ENCODE data around the gene CYP2D6.

CYP2D6 gene

DNA sequence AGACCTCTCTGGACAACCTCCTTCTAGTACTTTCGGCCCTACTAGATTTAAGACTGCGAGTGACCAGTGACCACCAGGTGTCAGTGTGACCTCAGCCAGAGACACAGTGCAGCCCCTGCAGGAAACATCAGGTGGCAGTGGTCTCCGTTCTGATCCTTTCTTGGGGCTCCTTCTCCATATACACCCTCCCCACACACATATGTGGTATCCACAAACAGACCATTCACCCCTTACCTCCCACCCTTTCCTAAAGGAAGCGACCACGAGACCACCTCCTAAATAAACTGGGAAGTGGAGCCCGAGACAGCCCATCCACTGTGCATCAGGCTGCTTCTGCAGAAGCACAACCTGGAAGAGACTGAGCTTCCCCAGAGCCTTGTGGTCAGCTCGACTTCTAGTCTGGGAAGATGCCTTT is 38.5 kb upstream of the CYP2D6 start:
- Histone ChIP-seq H3K4me3 (ENCODE audit: low read depth, low read length) (no peak overlapping the region), H3K4me1 (ENCODE audit: control insufficient read depth, insufficient read depth, low read length) (peaks cover 5% of the 10 kb centered on the region), H3K36me3 (ENCODE audit: control insufficient read depth, insufficient read depth, low read length) (peaks cover 10% of the 10 kb centered on the region), H3K27me3 (ENCODE audit: control insufficient read depth, insufficient read depth, low read length) (no peaks in the 10 kb centered on the region), H3K9ac (ENCODE audit: low read depth, low read length) (no peak overlapping the region), H3K9me3 (ENCODE audit: control insufficient read depth, insufficient read depth, low read length) (no peaks in the 10 kb centered on the region)

DNA sequence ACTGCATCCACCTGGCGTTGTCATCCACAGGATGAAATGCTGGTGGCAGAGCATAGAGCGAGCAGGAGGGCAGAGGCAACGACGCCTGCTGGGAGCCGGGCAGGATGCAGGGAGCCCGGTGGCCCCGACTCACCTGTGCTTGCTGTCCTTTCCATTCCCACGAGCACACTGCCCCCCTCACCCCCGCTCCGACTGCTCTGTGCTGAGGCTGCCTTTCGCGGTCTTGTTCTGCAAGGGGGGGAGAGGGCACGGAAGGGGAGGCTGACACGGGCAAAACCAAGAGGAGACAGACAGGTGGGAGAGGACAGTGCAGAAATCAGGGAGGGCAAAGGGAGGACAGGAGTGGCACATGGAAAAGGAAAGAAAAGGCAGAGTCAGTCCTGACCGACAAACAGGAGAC is 37.9 kb upstream of the CYP2D6 start:
- Histone ChIP-seq H3K27me3 (ENCODE audit: control insufficient read depth, insufficient read depth, low read length) (no peaks in the 10 kb centered on the region), H3K4me3 (ENCODE audit: low read depth, low read length) (no peak overlapping the region), H3K4me1 (ENCODE audit: control insufficient read depth, insufficient read depth, low read length) (peaks cover 5% of the 10 kb centered on the region), H3K9ac (ENCODE audit: low read depth, low read length) (no peak overlapping the region), H3K9me3 (ENCODE audit: control insufficient read depth, insufficient read depth, low read length) (no peaks in the 10 kb centered on the region), H3K36me3 (ENCODE audit: control insufficient read depth, insufficient read depth, low read length) (peaks cover 10% of the 10 kb centered on the region)

DNA sequence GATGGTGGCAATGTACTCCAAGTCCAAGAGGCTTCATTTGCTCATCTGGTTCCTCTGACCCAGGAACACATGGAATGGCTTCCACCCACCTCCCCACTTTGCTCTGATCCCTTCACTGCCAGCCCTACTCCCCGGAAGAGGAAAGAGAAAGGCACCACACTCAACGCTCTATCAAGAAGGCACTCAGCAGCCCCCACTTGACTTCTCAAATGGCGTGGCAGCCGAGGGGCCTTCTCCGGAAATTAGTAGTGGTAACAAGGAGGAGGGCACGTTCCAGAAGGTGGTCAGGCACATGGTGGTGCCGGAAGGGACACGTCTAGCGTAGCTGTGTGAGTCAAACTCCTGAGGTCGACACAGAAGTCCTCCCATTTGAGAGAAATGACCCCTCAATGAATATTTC is 36.5 kb upstream of the CYP2D6 start:
- H3K9ac ChIP-seq (ENCODE audit: low read depth, low read length): no peak overlapping the region
- no peaks in the 10 kb centered on the region for H3K27me3 ChIP-seq (ENCODE audit: control insufficient read depth, insufficient read depth, low read length)
- peaks cover 10% of the 10 kb centered on the region for H3K36me3 ChIP-seq (ENCODE audit: control insufficient read depth, insufficient read depth, low read length)
- no peak overlapping the region for H3K4me3 ChIP-seq (ENCODE audit: low read depth, low read length)
- no peaks in the 10 kb centered on the region for H3K9me3 ChIP-seq (ENCODE audit: control insufficient read depth, insufficient read depth, low read length)
- H3K4me1 ChIP-seq (ENCODE audit: control insufficient read depth, insufficient read depth, low read length): peaks cover 5% of the 10 kb centered on the region

DNA sequence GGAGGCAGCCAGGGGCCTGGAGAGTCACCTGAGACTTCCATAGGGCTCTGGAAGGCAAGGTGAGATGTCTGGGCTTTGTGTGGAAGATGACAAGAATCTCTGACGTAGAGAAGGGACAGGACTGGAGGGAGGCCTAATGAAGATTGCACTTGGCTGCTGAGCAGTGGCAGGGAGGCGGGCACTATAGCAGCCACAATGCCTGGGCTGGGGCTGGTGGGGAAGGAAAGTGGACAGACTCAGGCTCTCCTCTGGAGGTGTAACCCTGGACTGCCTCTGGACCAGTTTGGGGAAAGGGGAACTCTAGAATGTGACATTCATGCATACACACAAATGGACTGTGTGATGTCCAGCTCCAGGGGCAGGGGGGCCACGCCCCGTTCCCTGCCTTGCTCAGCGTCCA is 34.3 kb upstream of the CYP2D6 start:
- H3K4me3 ChIP-seq (ENCODE audit: low read depth, low read length): no peak overlapping the region
- no peak overlapping the region for H3K9ac ChIP-seq (ENCODE audit: low read depth, low read length)
- peaks cover 3% of the 10 kb centered on the region for H3K4me1 ChIP-seq (ENCODE audit: control insufficient read depth, insufficient read depth, low read length)
- H3K9me3 ChIP-seq (ENCODE audit: control insufficient read depth, insufficient read depth, low read length): no peaks in the 10 kb centered on the region
- no peaks in the 10 kb centered on the region for H3K27me3 ChIP-seq (ENCODE audit: control insufficient read depth, insufficient read depth, low read length)
- H3K36me3 ChIP-seq (ENCODE audit: control insufficient read depth, insufficient read depth, low read length): peaks cover 10% of the 10 kb centered on the region

DNA sequence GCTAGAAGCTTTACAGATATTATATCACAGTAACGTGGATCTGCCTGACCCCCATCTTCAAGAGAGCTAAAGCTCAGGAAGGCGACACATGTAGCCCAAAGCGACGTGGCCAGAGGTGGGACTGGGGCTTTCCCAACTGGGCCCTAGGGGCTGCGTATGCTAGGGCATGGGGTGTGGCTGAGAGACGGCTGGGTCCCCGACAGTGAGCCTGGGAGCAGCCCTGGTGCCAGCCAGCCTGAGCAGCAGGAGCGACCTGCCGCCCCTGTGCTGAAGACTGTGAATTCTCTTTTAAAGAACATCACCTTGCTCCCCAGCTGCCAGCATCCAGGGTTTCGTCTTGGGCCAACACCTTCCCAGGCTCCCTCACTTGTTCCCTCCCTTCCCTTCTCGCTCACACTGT is 32.9 kb upstream of the CYP2D6 start:
- Histone ChIP-seq H3K4me3 (ENCODE audit: low read depth, low read length) (no peak overlapping the region), H3K9ac (ENCODE audit: low read depth, low read length) (no peak overlapping the region), H3K9me3 (ENCODE audit: control insufficient read depth, insufficient read depth, low read length) (no peaks in the 10 kb centered on the region), H3K36me3 (ENCODE audit: control insufficient read depth, insufficient read depth, low read length) (peaks cover 10% of the 10 kb centered on the region), H3K4me1 (ENCODE audit: control insufficient read depth, insufficient read depth, low read length) (no peaks in the 10 kb centered on the region), H3K27me3 (ENCODE audit: control insufficient read depth, insufficient read depth, low read length) (no peaks in the 10 kb centered on the region)

DNA sequence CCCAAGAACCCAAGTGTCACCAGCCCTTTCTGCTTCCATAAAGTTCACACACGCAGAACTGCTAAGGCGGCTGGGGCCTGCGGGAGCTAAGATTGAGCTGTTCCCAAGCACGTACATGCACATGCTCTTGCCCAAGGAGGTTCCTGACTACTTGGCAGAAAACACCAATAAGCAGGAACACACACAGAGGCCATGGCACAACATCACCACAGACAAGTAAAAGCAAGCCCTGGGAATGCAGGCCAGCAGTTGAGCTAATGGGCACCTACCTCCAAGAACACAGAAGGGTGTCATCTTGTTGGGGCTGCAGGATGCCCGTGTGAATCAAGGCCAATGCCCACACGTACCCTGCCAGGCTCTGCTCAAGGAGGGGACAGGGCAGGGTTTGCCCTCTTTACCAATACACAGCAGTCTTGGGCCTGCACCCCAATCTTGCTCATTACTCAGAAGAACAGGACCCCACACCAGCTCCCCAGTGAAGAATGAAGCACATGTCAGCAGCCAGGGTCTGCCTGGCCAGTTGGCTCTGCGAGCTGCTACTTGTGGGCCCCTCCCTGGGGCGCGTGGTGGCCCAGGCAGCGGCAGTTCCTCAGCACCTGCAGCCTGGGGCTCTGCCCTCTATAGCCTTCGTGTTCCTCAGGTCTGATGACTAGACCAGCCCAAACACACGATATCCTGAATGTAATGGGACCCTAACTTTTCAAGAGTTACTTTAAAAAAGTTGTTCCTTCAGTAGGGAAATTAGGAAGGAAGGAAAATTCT is 32.3 kb upstream of the CYP2D6 start:
- Histone ChIP-seq H3K4me1 (ENCODE audit: control insufficient read depth, insufficient read depth, low read length) (no peaks in the 10 kb centered on the region), H3K4me3 (ENCODE audit: low read depth, low read length) (no peak overlapping the region), H3K9ac (ENCODE audit: low read depth, low read length) (no peak overlapping the region), H3K36me3 (ENCODE audit: control insufficient read depth, insufficient read depth, low read length) (peaks cover 10% of the 10 kb centered on the region), H3K9me3 (ENCODE audit: control insufficient read depth, insufficient read depth, low read length) (no peaks in the 10 kb centered on the region), H3K27me3 (ENCODE audit: control insufficient read depth, insufficient read depth, low read length) (no peaks in the 10 kb centered on the region)

DNA sequence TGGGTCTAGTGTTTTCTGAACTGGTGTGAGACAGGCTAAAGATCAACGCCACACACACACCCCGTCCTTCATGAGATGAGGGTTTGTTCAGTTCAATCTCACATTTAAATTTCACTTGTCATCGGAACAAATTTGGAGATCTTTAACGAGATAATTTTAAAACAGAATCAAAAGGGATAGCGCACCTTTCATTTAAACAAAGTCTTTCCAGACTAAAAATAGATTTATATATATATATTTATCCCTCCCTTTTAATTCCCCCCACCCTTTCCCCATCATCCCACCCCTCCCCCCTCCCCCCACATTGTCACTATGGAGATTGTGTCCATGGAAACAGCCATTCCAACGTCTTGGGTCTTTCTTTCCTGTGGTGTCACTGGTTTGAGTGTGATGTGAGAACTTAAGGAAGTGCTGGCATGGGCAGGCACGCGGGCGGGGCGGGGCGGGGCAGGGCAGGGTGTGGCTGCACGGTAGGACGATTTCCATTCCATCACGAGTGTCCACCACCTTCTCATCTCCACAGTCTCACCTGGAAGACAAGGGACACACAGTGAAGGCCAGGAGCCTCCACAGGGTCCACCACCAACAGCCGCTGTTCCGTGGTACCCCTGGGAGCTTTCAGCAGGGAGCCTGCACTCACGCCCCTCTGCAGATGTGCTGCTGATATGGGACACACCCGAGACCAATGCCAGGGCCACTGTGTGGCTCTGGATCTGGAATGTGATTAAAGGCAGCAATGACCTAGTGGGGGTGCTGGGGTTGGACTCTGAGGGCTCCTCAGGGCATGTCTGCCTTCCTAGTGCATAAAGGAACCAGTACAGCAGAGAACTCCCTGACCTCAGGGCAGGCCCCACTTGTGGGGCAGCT is 30.5 kb upstream of the CYP2D6 start:
- Histone ChIP-seq H3K36me3 (ENCODE audit: control insufficient read depth, insufficient read depth, low read length) (peaks cover 5% of the 10 kb centered on the region), H3K9ac (ENCODE audit: low read depth, low read length) (no peak overlapping the region), H3K27me3 (ENCODE audit: control insufficient read depth, insufficient read depth, low read length) (no peaks in the 10 kb centered on the region), H3K9me3 (ENCODE audit: control insufficient read depth, insufficient read depth, low read length) (no peaks in the 10 kb centered on the region), H3K4me3 (ENCODE audit: low read depth, low read length) (no peak overlapping the region), H3K4me1 (ENCODE audit: control insufficient read depth, insufficient read depth, low read length) (no peaks in the 10 kb centered on the region)

DNA sequence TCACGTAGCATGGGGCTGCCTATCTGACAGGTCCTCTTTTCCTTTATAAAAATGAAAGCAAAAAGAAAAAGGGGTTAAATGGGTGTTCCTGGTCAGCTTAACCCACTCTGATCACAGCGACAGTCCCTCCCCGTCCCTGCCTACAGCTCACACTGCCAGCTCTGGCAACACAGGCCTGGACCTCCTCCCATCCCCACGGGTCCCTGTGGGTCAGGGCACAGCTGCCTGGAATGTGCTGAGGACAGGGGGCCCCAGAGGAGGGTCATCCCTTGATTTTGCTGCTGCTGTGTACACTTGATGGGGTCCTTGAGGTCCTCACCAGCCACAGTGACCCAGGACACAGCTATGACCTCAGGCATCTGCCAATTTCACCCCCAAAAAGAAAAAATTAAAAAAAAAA is 29.6 kb upstream of the CYP2D6 start:
- H3K4me1 ChIP-seq (ENCODE audit: control insufficient read depth, insufficient read depth, low read length): no peaks in the 10 kb centered on the region
- H3K27me3 ChIP-seq (ENCODE audit: control insufficient read depth, insufficient read depth, low read length): no peaks in the 10 kb centered on the region
- no peaks in the 10 kb centered on the region for H3K9me3 ChIP-seq (ENCODE audit: control insufficient read depth, insufficient read depth, low read length)
- no peak overlapping the region for H3K9ac ChIP-seq (ENCODE audit: low read depth, low read length)
- no peak overlapping the region for H3K4me3 ChIP-seq (ENCODE audit: low read depth, low read length)
- peaks cover 2% of the 10 kb centered on the region for H3K36me3 ChIP-seq (ENCODE audit: control insufficient read depth, insufficient read depth, low read length)

DNA sequence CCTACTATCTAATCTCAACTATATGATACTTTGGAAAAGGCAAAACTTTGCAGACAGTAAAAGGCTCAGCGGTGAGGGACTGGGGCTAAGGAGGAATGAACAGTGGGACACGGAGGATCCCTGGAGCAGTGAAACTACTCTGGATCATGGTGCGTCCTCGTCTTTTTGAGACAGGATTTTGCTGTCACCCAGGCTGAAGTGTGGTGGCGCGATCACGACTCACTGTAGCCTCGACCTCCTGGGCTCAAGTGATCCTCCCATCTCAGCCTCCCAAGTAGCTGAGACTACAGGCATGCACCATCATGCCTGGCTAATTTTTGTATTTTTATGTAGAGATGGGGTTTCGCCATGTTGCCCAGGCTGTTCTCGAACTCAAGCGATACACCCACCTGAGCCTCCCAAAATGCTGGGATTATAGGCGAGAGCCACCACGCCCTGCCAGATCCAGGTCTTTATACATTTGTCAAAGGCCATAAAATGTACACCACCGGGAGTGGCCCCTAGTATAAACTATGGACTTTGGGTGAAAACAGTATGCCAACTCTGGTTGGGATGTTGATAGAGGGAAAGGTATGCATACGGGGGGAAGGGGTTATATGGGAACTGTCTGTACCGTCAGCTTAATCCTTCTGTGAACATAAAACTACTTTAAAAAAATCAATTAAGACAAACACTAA is 28.0 kb upstream of the CYP2D6 start:
- Histone ChIP-seq H3K36me3 (ENCODE audit: control insufficient read depth, insufficient read depth, low read length) (peaks cover 6% of the 10 kb centered on the region), H3K27me3 (ENCODE audit: control insufficient read depth, insufficient read depth, low read length) (no peaks in the 10 kb centered on the region), H3K9me3 (ENCODE audit: control insufficient read depth, insufficient read depth, low read length) (no peaks in the 10 kb centered on the region), H3K9ac (ENCODE audit: low read depth, low read length) (no peak overlapping the region), H3K4me1 (ENCODE audit: control insufficient read depth, insufficient read depth, low read length) (no peaks in the 10 kb centered on the region), H3K4me3 (ENCODE audit: low read depth, low read length) (no peak overlapping the region)

DNA sequence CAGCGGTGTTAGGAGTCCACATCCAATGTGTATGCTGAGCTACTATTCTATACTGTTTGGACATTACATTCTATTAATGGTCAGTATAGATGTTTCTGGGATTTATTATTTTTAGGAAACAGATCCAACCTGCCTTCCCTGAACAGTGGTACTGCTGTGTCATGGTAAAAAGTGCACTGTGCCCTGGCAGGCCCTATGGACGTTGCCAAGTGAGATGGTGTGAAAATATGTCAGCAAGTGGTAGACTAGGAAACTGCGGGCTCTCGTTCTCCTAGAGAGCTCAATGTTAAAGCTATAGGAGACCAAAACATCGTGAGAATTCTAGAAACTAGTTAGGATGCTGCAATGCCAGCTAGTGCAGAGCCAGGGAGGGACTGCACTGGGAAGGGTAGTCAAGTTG is 26.0 kb upstream of the CYP2D6 start:
- no peaks in the 10 kb centered on the region for H3K4me1 ChIP-seq (ENCODE audit: control insufficient read depth, insufficient read depth, low read length)
- H3K9me3 ChIP-seq (ENCODE audit: control insufficient read depth, insufficient read depth, low read length): no peaks in the 10 kb centered on the region
- peaks cover 6% of the 10 kb centered on the region for H3K36me3 ChIP-seq (ENCODE audit: control insufficient read depth, insufficient read depth, low read length)
- no peaks in the 10 kb centered on the region for H3K27me3 ChIP-seq (ENCODE audit: control insufficient read depth, insufficient read depth, low read length)
- no peak overlapping the region for H3K9ac ChIP-seq (ENCODE audit: low read depth, low read length)
- H3K4me3 ChIP-seq (ENCODE audit: low read depth, low read length): no peak overlapping the region

DNA sequence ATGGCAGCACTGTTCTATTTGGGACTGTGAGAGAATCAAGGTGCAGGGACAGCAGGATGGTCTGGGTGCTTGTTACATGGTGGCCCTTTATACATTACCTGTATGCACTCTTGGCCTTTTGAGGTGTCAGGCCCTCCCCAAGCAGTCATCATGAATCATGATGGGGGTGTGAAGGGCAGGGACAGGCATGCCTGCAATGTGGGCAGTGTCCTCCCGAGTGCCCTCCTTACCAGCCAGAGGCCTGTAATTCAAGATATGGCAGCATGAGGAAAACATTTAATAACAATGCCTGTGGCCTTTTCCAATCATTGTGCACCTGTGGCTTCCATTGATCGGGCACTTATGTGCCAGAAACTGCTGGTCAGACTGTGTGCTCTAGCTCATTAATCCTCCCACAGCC is 25.5 kb upstream of the CYP2D6 start:
- Histone ChIP-seq H3K9ac (ENCODE audit: low read depth, low read length) (no peak overlapping the region), H3K36me3 (ENCODE audit: control insufficient read depth, insufficient read depth, low read length) (peaks cover 6% of the 10 kb centered on the region)

More for the DNA sequence above, 25.5 kb upstream of the CYP2D6 start:
- no peaks in the 10 kb centered on the region for H3K9me3 ChIP-seq (ENCODE audit: control insufficient read depth, insufficient read depth, low read length)
- no peak overlapping the region for H3K4me3 ChIP-seq (ENCODE audit: low read depth, low read length)
- H3K27me3 ChIP-seq (ENCODE audit: control insufficient read depth, insufficient read depth, low read length): no peaks in the 10 kb centered on the region
- no peaks in the 10 kb centered on the region for H3K4me1 ChIP-seq (ENCODE audit: control insufficient read depth, insufficient read depth, low read length)
